Measurements from ENCODE around the gene KANSL3.
A peak's percentile ranks its signal among the peaks of the same experiment; 100 is the strongest.

The KANSL3 gene

GRCh38 chr2:96604104-96604503 is 34.0 kb downstream of the KANSL3 start:
- DNase-seq (ENCODE audit: low read depth) = no peak

- no peak for DNase-seq (ENCODE audit: low read depth)
Measured at GRCh38 chr2:96602330-96602823, 35.7 kb downstream of the KANSL3 start.

- DNase-seq (ENCODE audit: low read depth) = peak; percentile 26
Measured at GRCh38 chr2:96601382-96602292, 36.5 kb downstream of the KANSL3 start.

- no peak for DNase-seq (ENCODE audit: low read depth)
Measured at GRCh38 chr2:96599941-96600340, 38.2 kb downstream of the KANSL3 start.

GRCh38 chr2:96596596-96596995 is 41.5 kb downstream of the KANSL3 start:
- DNase-seq (ENCODE audit: low read depth) = no peak

- DNase-seq (ENCODE audit: low read depth) = no peak
Measured at GRCh38 chr2:96594691-96595152, 43.4 kb downstream of the KANSL3 start.

GRCh38 chr2:96594282-96594681 is 43.8 kb downstream of the KANSL3 start:
- no peak for DNase-seq (ENCODE audit: low read depth)

GRCh38 chr2:96591494-96591893 is 46.6 kb downstream of the KANSL3 start:
- no peak for DNase-seq (ENCODE audit: low read depth)

GRCh38 chr2:96591054-96591453 is 47.1 kb downstream of the KANSL3 start:
- no peak for DNase-seq (ENCODE audit: low read depth)

GRCh38 chr2:96587843-96588242 is 50.3 kb downstream of the KANSL3 start:
- no peak for DNase-seq (ENCODE audit: low read depth)

GRCh38 chr2:96584017-96584416 is 54.1 kb downstream of the KANSL3 start:
- no peak for DNase-seq (ENCODE audit: low read depth)

GRCh38 chr2:96580771-96581170 is 57.3 kb downstream of the KANSL3 start:
- DNase-seq (ENCODE audit: low read depth) = no peak

GRCh38 chr2:96579422-96579821 is 58.7 kb downstream of the KANSL3 start:
- no peak for DNase-seq (ENCODE audit: low read depth)

- DNase-seq (ENCODE audit: low read depth) = no peak
Measured at GRCh38 chr2:96578731-96579130, 59.4 kb downstream of the KANSL3 start.

GRCh38 chr2:96577501-96577900 is 60.6 kb downstream of the KANSL3 start:
- no peak for DNase-seq (ENCODE audit: low read depth)

- DNase-seq (ENCODE audit: low read depth) = no peak
Measured at GRCh38 chr2:96575785-96576456, 62.2 kb downstream of the KANSL3 start.

GRCh38 chr2:96574364-96574763 is 63.7 kb downstream of the KANSL3 start:
- DNase-seq (ENCODE audit: low read depth) = no peak

GRCh38 chr2:96568094-96568493 is 70.0 kb downstream of the KANSL3 start:
- DNase-seq (ENCODE audit: low read depth) = no peak

GRCh38 chr2:96565111-96565510 is 73.0 kb downstream of the KANSL3 start:
- DNase-seq (ENCODE audit: low read depth) = no peak

- DNase-seq (ENCODE audit: low read depth) = no peak
Measured at GRCh38 chr2:96564563-96564962, 73.5 kb downstream of the KANSL3 start.

- DNase-seq (ENCODE audit: low read depth) = no peak
Measured at GRCh38 chr2:96564026-96564425, 74.1 kb downstream of the KANSL3 start.

- no peak for DNase-seq (ENCODE audit: low read depth)
Measured at GRCh38 chr2:96558485-96558884, 79.6 kb downstream of the KANSL3 start.

GRCh38 chr2:96558061-96558460 is 80.1 kb downstream of the KANSL3 start:
- DNase-seq (ENCODE audit: low read depth) = no peak
